AG09319 (cell line): ENCODE results near the gene GNAZ.

Experiments
- DNase-seq: peaks from one replicate; pipeline ENCODE4 v3.0.0-alpha.2; 2010; ENCODE audit warnings: low read depth; ENCODE audit errors: extremely low read depth
- CTCF ChIP-seq: IDR thresholded peaks from 2 replicates; pipeline ENCODE4 v1.5.1; 2011; ENCODE audit warnings: low read depth, mild to moderate bottlenecking, inconsistent platforms, low read length, moderate library complexity

Gene GNAZ

GRCh38 chr22:23140385-23140784 is 70.1 kb downstream of the GNAZ start:
- TF ChIP-seq CTCF = no peak
- DNase-seq = no peak

- DNase-seq = no peak
These were observed 72.3 kb downstream of the GNAZ start for GRCh38 chr22:23142546-23143105.

GRCh38 chr22:23143119-23143518 is 72.8 kb downstream of the GNAZ start:
- DNase-seq = no peak
- no peak for TF ChIP-seq CTCF

More at GRCh38 chr22:23142546-23143105, 72.3 kb downstream of the GNAZ start:
- no peak for TF ChIP-seq CTCF

GRCh38 chr22:23144432-23144831 is 74.1 kb downstream of the GNAZ start:
- DNase-seq = no peak
- TF ChIP-seq CTCF = no peak

- TF ChIP-seq CTCF = no peak
- DNase-seq = peak; percentile 96
These were observed 74.9 kb downstream of the GNAZ start, which contains the start of gene RAB36 for GRCh38 chr22:23144932-23145877. Gene RAB36 (plus strand): TSS chr22:23145477. CDS start chr22:23146617, 1,140 bp downstream.

- no peak for TF ChIP-seq CTCF
- DNase-seq = no peak
These were observed 75.7 kb downstream of the GNAZ start for GRCh38 chr22:23145878-23146470.
